ENCODE measurements around the gene TCEAL8.
"Not testable (repeated sequence)": the region's sequence is repeated elsewhere in the genome, so short reads cannot be mapped to it uniquely, and the experiment has no call there.

Gene TCEAL8, protein sequence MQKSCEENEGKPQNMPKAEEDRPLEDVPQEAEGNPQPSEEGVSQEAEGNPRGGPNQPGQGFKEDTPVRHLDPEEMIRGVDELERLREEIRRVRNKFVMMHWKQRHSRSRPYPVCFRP

DNA sequence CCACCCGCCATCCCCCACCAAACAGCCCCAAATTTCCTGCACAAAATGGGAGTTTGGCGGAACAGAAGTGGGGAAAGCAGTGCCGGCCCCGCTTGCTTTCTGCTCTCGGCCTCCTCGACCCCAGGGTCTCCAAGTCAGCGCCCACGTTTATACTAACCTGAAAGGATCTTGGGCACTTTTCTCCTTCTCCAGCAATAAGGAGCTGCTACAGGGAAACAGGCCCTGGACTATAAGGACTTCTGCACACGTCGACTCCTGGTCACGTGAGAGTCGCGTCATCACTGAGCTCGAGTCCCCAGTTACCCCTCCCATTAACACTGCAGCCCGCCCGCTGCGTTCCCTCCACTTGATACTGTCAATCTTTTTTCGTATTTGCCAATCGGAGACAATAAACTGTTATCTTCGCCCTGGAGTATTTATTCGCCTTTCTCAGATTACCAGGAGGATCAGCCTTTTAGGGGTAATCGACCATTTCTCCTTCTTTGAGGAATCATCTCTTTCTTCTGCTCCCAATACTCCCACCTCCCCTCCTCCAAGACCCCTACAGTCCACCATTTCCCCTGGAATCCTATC, at the start of gene TCEAL8:
Gene TCEAL8 (minus strand): TSS at position 235 of the 573 bp plus-strand sequence. CDS start 1,176 bp downstream, outside the sequence.
- intact Hi-C loops (cut with DNase I), result loop anchor here (5.0 kb wide), 1 partner anchor 38 kb away; the partner anchor contains the start of gene BEX4
- peak; percentile 81 to 96 (median 89) for DNase-seq

DNA sequence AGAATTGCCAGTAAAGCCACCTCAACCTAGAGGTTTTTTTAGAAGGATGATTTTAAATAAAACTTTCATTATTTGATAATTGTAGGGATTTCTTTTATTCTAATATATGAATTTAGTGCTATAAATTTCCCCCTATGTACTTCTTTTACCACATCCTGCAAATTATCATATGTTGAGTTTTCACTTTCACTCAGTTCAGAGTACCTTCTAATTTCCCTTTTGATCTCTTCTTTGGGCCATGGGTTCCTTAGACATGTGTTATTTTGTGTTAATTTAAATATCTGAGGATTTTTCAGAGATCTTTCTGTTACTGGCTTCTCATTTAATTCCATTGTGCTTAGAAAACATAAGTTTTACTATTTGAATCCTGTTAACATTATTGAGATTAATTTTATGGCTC, 49.8 kb upstream of the TCEAL8 start:
- intact Hi-C loops (cut with DNase I), result no loop called here

DNA sequence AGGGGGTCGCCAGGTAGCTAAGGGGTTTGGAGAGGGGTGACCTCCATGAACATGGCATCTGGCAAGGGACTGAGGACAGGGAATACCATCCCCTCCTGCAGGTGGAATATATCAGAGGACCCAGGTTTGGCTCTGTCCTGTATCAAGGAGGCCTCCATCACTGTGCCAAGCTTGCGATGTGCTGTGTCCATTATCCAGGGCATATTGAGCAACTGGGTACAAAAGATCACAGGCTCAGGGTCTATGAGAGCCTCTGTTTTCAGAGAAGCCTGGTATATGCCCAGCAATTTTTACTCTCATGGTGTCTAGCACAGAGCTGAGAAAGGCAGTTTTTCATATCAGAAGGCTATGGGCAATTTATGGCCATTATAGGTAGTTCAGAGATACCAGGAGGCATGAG, 38.2 kb upstream of the TCEAL8 start:
- intact Hi-C loops (cut with DNase I), result no loop called here
- DNase-seq, result no peak

More for the DNA sequence above, 49.8 kb upstream of the TCEAL8 start:
- no peak for DNase-seq

DNA sequence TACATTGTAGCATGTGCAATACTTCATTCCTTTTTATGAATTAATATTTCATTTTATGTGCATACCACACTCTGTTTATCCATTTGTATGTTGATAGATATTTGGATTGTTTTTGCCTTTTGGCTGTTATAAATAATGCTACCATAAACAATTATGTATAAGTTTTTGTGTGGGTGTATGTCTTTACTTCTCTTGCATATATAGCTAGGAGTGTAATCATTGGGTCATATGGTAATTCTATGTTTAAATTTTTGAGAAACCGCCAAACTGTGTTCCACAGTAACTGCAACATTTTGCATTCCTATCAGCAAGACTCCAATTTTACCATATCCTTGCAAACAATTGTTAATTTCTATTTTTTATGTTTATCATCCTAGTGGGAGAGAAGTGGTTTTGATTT, 24.7 kb upstream of the TCEAL8 start:
- no peak for DNase-seq
- intact Hi-C loops (cut with DNase I), result no loop called here

DNA sequence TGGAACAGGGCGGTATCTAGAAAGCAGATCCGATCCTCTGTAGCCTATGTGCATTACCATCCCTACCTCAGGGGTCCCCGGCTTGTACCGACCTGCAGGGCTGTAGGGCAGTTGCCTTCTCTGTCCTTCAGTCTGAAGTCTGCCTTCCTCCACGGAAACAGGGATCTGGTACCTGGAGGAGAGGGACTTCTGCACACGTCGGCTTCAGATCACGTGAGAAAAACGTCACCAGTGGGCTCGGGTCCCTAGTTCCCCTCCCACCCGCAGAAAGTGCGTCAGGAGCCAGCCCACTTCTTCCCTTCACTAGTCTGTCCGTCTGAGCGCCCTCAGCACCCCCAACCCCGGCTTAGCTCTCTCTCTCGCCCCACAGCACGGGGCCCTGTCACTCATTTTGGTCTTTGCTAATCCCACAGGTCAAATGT, 21.6 kb upstream of the TCEAL8 start, which contains the start of gene TCEAL5:
Gene TCEAL5 (minus strand): TSS at position 170 of the 422 bp plus-strand sequence. CDS start 2,187 bp downstream, outside the sequence.
- peak; percentile 23 to 81 (median 57) for DNase-seq
- intact Hi-C loops (cut with DNase I), result no loop called here

DNA sequence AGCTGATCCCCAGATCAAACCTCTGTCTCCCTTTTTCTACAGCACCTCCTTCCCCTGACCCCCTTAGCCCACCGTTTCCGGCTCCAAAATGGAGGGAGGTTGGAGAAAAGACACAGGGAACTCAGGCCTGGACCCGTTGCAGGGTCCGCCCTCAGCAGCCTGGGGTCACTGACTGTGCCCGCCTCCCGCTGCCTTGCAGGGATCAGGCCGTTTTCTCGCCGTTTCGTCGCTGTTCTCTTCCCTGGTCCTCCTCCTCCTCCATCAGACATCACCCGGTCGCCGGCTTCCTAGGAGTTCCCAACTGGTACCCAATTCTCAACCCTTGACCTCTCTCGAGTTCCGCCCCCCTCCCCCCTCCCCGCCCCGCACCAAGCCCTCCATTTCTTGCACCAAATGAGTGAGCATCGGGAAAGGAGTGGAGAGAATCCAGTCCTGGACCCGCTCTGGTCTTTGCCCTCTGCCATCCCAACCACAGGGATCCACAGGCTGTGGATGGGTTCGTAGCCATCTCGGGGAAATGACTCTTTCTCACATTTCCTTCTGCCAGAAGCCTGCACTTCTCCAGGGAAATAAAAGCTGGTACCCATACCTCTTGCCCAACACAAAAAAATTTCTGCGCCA, 21.1 kb upstream of the TCEAL8 start:
- intact Hi-C loops (cut with DNase I), result no loop called here
- DNase-seq, result peak in 33 of 42 donors; percentile 2 to 55 (median 18)

DNA sequence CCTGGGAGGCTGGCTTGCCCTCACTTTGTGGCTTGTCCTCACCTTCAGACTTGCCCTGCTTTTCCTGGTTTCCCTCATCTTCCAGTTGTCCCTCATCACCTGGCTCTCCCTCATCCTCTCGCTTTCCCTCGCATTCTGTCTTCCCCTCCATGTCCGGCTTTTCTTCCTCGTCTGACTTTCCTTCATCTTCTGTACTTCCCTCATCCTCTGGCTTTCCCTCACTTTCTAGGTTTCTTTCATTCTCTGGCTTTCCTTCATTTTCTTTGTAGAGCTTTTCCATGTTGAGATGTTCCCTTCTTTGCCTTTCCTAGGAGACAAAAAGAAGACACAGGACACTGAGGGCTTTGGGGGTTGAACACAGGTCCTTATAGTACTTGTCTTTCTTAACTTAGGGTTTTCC, 19.3 kb upstream of the TCEAL8 start:
- intact Hi-C loops (cut with DNase I), result no loop called here

DNA sequence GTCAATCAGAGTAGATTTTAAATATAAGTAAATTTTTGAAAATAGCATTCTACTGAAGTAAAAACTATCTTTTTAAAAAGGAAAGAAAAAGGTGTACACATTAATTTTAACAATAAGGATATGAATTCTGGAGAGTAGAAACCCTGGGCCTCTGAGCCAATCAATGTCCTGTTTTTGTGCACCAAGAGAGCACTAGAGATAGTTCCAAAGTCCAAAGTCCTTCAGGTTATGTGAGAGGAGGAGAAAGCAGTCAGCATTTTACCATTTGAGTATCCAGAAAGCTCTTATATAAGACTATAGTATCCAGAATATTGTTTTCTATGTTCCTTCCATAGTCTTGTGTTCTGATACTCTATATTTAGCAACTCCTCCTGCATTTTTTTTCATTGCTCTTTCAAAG, 3.3 kb upstream of the TCEAL8 start:
- intact Hi-C loops (cut with DNase I), result no loop called here
- no peak for DNase-seq

More for the DNA sequence above, 19.3 kb upstream of the TCEAL8 start:
- DNase-seq, result no peak

DNA sequence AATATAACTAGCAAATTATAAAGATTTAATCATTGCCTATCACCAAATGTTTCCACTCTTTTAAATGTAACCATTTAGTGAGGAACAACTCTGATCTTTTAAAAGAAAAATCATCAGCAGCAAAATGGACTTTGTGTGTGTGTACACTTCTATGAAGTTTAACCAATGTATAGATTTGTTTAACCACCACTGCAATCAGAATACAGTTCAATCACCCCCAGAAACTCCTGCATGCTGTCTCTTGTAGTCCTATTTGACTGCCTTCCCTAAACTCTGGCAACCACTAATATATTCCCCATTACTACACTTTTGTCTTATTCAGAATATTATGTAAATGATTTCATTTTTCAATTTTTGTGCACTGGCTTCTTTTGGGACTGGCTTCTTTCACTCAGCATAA, 1.7 kb upstream of the TCEAL8 start:
- no peak for DNase-seq
- intact Hi-C loops (cut with DNase I), result no loop called here

DNA sequence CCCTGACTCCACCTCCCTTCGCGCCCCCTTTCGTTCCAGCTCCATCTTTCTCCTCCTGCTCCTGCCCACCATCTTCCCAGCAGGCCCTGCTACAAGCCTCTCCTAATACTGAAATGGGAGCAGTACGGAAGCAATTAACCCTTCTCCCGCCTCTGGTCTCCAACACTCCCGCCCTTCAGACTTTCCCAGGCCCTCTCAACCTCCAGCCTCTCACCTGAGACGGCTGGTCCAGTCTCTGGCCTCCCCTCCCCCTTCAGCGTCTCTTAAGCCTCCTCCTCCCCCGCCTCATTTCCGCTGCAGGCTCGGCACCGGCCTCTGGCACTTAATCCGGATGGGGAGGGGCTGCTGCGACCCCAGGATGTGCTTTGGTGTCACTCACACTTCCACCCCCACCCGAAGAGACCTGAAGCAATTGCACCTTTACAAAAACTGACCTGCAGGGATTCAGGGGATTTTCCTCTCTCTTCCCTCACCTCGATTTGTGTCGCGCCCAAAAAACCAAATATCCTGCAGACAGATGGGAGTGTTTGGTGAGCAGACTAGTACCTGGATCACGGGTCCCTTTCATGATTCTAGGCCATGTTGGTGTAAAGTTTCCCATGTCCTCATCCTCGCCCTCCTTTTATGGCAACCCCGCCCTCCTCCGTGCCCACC, 657 bp downstream of the TCEAL8 start:
- intact Hi-C loops (cut with DNase I), result loop anchor here (5.0 kb wide), 1 partner anchor 37 kb away; the partner anchor contains the start of gene BEX4
- DNase-seq, result peak; percentile 21 to 83 (median 57)

DNA sequence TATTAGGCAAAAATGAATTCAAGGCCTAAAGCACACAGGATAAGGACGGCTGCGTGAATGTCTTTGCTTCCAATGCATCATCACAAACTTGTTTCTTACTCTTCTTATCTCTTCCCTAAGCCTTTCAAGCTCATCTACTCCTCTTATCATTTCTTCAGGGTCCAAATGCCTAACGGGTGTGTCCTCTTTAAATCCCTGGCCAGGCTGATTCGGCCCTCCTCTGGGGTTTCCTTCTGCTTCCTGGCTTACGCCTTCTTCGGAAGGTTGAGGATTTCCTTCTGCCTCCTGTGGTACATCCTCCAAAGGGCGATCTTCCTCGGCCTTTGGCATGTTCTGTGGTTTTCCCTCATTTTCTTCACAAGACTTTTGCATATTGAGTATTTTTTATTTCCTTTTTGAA, 1.3 kb downstream of the TCEAL8 start:
- DNase-seq, result peak in 4 of 42 donors; percentile 4 to 42 (median 16)
- intact Hi-C loops (cut with DNase I), result loop anchor here (5.0 kb wide), 1 partner anchor 36 kb away; the partner anchor contains the start of gene BEX4

DNA sequence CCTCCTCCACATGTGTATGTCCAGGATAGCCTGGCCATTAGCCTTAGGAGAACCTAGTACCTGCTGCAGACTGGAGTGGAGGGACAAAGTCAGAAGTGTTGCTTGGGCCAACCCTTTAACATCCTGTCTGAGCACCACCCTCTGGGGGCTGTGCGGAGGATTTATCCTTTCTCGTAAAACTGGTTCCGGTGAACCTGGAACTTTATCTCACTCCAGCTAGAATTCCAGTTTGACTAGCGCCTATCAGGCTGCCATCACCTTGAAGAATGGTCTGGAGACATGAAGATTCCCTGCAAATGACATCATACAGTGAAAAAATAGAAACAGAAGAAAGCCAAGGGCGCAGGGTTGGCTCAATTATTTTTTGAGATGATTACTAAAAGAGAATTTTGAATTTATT, 4.0 kb downstream of the TCEAL8 start:
- DNase-seq, result no peak
- intact Hi-C loops (cut with DNase I), result loop anchor here (5.0 kb wide), 1 partner anchor 34 kb away; the partner anchor contains the start of gene BEX4

DNA sequence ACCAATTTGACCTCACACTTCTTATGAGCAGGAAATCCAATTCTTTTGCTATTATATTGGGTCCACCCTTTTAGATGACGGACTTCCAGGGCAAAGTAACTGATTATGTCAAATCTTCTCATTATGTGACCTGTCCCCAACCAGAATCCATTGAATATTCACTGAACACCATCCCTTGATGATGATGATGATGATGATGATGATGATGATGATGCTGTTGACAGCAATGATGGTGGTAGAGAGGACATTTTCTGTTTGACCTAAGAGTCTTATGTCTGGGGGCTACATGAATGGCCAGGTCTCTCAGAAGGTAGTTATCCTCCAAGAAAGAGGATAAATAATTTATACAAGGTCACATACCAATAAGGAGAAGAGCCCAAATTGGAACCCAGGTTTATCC, 5.2 kb downstream of the TCEAL8 start:
- DNase-seq, result no peak
- intact Hi-C loops (cut with DNase I), result loop anchor here (5.0 kb wide), 1 partner anchor 33 kb away; the partner anchor contains the start of gene BEX4

DNA sequence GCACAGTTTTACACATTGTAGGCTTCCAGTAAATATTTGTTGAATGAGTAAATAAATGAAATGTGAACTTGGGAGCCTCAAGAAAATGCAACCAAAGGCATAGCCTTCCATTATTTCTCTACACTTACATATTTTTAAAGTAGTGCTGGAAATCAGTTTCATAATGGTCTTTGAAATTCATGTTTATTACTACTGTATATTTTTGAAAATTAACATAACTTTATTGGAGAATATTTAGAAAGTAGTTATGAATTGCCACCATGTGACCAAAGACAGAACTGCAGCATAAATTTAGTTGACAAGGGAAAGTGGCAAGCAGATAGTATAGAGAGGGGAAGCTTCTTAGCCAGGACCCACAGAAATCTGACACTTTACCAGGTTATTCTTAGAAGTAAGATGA, 6.4 kb downstream of the TCEAL8 start:
- peak in 6 of 42 donors; percentile 5 to 62 (median 28) for DNase-seq
- intact Hi-C loops (cut with DNase I), result no loop called here

DNA sequence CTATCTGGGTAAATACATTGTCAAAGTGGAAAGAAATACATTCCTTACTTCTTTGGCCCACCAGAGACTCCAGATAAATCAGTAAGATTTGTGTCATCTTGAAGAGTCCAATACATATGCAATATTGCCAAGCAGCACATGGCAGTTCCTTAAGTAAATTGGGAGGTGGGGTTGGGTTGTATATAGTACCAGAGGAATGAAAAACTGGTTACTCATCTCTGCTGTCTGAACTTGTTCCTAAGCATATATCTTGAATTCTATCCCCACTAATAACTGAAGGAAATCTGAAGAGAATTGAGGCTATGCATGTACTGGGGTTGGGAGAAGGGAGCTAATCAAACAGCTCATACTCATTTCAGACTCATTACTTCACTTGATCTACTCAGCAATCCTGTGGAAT, 14.8 kb downstream of the TCEAL8 start:
- no peak for DNase-seq
- intact Hi-C loops (cut with DNase I), result no loop called here

DNA sequence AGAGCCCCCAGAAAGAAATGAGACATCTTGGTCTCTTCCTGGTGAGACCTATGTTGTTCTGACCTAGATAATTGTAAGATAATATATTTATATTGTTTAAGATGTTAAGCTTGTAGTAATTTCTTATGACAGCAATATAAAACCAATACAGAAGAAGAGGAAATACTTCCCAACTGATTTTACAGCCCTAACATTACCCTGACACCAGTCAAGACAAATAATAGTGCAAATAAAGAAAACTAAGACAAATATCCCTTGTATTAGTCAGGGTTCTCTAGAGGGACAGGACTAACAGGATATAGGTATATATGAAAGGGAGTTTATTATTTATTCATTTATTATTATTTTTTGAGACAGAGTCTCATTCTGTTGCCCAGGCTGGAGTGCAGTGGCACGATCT, 18.7 kb downstream of the TCEAL8 start:
- no peak for DNase-seq
- intact Hi-C loops (cut with DNase I), result no loop called here

DNA sequence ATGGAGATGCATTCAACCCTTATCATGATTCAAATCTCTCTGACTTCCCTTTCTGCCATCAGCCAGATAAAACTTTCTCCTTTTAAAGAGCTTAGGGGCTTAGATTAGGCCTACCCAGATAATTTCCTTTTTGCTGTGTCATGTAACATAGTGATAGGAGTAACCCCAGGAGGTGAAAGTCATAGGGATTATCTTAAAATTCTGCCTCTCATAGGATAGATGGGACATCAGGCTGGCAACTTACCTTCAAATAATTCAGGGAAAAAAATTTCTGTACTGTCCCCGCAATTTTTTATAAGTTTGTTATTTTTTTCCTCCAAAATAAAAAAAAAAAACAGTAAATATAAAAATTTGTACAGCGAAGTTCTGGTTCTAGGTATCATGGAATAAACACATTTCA, 19.3 kb downstream of the TCEAL8 start:
- DNase-seq; intact Hi-C loops (cut with DNase I): not testable (repeated sequence)

DNA sequence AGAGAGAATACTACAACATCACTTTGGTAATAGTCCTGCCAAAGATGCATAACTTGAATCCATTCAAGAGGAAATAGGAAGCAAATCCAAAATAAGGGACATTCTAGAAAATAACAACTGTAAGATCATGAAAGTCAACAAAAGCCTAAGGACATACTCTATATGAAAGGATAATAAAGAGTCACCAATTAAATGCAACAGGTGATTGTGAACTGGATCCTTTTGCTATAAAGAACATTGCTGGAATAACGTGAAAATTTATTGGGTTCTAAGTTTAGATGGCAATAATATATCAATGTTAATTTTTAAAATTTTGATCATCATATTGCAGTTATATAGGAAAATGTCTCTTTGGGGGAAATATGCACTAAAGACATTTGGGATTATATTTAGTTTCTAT, 20.1 kb downstream of the TCEAL8 start:
- DNase-seq, result no peak
- intact Hi-C loops (cut with DNase I), result no loop called here

DNA sequence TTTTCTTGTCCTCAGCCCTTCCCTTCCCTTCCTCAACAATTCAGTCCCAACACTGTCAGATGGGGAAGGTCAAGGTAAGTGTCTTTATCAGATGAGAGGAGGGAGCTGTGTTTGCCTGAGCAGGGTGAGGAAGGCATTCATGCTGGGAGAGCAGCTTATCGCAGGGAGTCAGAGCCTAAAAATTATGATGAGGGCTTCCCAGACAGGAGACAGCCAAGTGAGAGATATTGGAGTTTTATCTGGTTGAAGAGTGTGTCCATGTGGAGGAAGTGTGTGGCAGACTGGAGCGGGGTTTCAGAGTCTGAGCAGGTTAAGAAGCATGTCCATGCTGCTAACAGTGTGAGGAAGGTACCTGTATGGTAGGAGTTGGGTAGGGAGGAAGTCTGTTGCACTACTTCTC, 21.7 kb downstream of the TCEAL8 start:
- DNase-seq, result no peak
- intact Hi-C loops (cut with DNase I), result no loop called here

DNA sequence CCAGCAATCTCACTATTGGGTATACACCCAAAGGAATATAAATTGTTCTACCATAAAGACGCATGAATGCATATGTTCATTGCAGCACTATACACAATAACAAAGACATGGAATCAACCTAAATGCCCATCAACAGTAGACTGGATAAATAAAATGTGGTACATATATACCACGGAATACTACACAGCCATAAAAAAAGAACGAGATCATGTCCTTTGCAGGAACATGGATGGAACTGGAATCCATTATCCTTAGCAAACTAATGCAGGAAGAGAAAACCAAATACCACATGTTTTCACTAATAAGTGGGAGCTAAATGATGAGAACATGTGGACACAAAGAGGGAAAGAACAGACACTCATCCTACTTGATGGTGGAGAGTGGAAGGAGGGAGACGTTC, 29.0 kb downstream of the TCEAL8 start:
- intact Hi-C loops (cut with DNase I); DNase-seq: not testable (repeated sequence)

All from head of caudate nucleus (tissue), 42 donors.